ENCODE measurements around the gene SCARB1.
A peak's percentile ranks its signal among the peaks of the same experiment; 100 is the strongest.

SCARB1 gene

GRCh38 chr12:124730455-124730932, 133.2 kb downstream of the SCARB1 start:
- DNase-seq (ENCODE audit: low read depth), result no peak

- no peak for DNase-seq (ENCODE audit: low read depth)
Measured at GRCh38 chr12:124727922-124728321, 135.7 kb downstream of the SCARB1 start.

- peak; percentile 64 for DNase-seq (ENCODE audit: low read depth)
Measured at GRCh38 chr12:124727264-124727800, 136.3 kb downstream of the SCARB1 start.
